ENCODE data around the gene LLPH. TPM values are rescaled to one million over a fixed set of nuclear protein-coding genes. Genes with fewer than 3 reads are reported as not detected.
A peak's percentile ranks its signal among the peaks of the same experiment; 100 is the strongest.

LLPH gene
- total RNA-seq, 1 experiment from 2014 or later: 4.4 TPM

GRCh38 chr12:66090157-66090556 is 40.4 kb downstream of the LLPH start:
- DNase-seq: no peak
- no peaks in the 10 kb centered on the region for H3K27me3 ChIP-seq (ENCODE audit: control insufficient read depth, insufficient read depth, low read length)
- no peak overlapping the region for H3K4me3 ChIP-seq (ENCODE audit: insufficient read depth, low read depth, low read length)

GRCh38 chr12:66087365-66087943 is 43.1 kb downstream of the LLPH start:
- H3K36me3 ChIP-seq (replicated peaks; ENCODE audit: control insufficient read depth, insufficient read depth, low read length): no peaks in the 10 kb centered on the region
- DNase-seq: peak; percentile 31
- no peak overlapping the region for H3K4me3 ChIP-seq (ENCODE audit: insufficient read depth, low read depth, low read length)
- H3K27me3 ChIP-seq (ENCODE audit: control insufficient read depth, insufficient read depth, low read length): no peaks in the 10 kb centered on the region

More at GRCh38 chr12:66090157-66090556, 40.4 kb downstream of the LLPH start:
- no peaks in the 10 kb centered on the region for H3K36me3 ChIP-seq (replicated peaks; ENCODE audit: control insufficient read depth, insufficient read depth, low read length)

- DNase-seq: no peak
- H3K4me3 ChIP-seq (ENCODE audit: insufficient read depth, low read depth, low read length): no peak overlapping the region
- no peaks in the 10 kb centered on the region for H3K27me3 ChIP-seq (ENCODE audit: control insufficient read depth, insufficient read depth, low read length)
- no peaks in the 10 kb centered on the region for H3K36me3 ChIP-seq (replicated peaks; ENCODE audit: control insufficient read depth, insufficient read depth, low read length)
Observed at GRCh38 chr12:66085998-66086397, 44.6 kb downstream of the LLPH start.

GRCh38 chr12:66085213-66085612 is 45.3 kb downstream of the LLPH start:
- no peak overlapping the region for H3K4me3 ChIP-seq (ENCODE audit: insufficient read depth, low read depth, low read length)
- H3K36me3 ChIP-seq (replicated peaks; ENCODE audit: control insufficient read depth, insufficient read depth, low read length): no peaks in the 10 kb centered on the region
- H3K27me3 ChIP-seq (ENCODE audit: control insufficient read depth, insufficient read depth, low read length): no peaks in the 10 kb centered on the region
- no peak for DNase-seq

- Histone ChIP-seq H3K27me3 (ENCODE audit: control insufficient read depth, insufficient read depth, low read length) (no peaks in the 10 kb centered on the region), H3K4me3 (ENCODE audit: insufficient read depth, low read depth, low read length) (no peak overlapping the region), H3K36me3 (replicated peaks; ENCODE audit: control insufficient read depth, insufficient read depth, low read length) (no peaks in the 10 kb centered on the region)
- DNase-seq: no peak
Observed at GRCh38 chr12:66083766-66084165, 46.8 kb downstream of the LLPH start.

GRCh38 chr12:66082744-66083143 is 47.8 kb downstream of the LLPH start:
- H3K4me3 ChIP-seq (ENCODE audit: insufficient read depth, low read depth, low read length): no peak overlapping the region
- no peaks in the 10 kb centered on the region for H3K36me3 ChIP-seq (replicated peaks; ENCODE audit: control insufficient read depth, insufficient read depth, low read length)
- DNase-seq: no peak
- no peaks in the 10 kb centered on the region for H3K27me3 ChIP-seq (ENCODE audit: control insufficient read depth, insufficient read depth, low read length)

GRCh38 chr12:66080791-66081190 is 49.8 kb downstream of the LLPH start:
- Histone ChIP-seq H3K36me3 (replicated peaks; ENCODE audit: control insufficient read depth, insufficient read depth, low read length) (no peaks in the 10 kb centered on the region), H3K27me3 (ENCODE audit: control insufficient read depth, insufficient read depth, low read length) (no peaks in the 10 kb centered on the region), H3K4me3 (ENCODE audit: insufficient read depth, low read depth, low read length) (no peak overlapping the region)
- DNase-seq: no peak

- no peaks in the 10 kb centered on the region for H3K27me3 ChIP-seq (ENCODE audit: control insufficient read depth, insufficient read depth, low read length)
Observed at GRCh38 chr12:66077542-66077941, 53.0 kb downstream of the LLPH start.

GRCh38 chr12:66074561-66074960 is 56.0 kb downstream of the LLPH start:
- DNase-seq: no peak
- no peaks in the 10 kb centered on the region for H3K27me3 ChIP-seq (ENCODE audit: control insufficient read depth, insufficient read depth, low read length)
- no peaks in the 10 kb centered on the region for H3K36me3 ChIP-seq (replicated peaks; ENCODE audit: control insufficient read depth, insufficient read depth, low read length)
- H3K4me3 ChIP-seq (ENCODE audit: insufficient read depth, low read depth, low read length): no peak overlapping the region

More at GRCh38 chr12:66077542-66077941, 53.0 kb downstream of the LLPH start:
- H3K4me3 ChIP-seq (ENCODE audit: insufficient read depth, low read depth, low read length): no peak overlapping the region
- DNase-seq: no peak
- no peaks in the 10 kb centered on the region for H3K36me3 ChIP-seq (replicated peaks; ENCODE audit: control insufficient read depth, insufficient read depth, low read length)

- Histone ChIP-seq H3K27me3 (ENCODE audit: control insufficient read depth, insufficient read depth, low read length) (no peaks in the 10 kb centered on the region), H3K36me3 (replicated peaks; ENCODE audit: control insufficient read depth, insufficient read depth, low read length) (no peaks in the 10 kb centered on the region), H3K4me3 (ENCODE audit: insufficient read depth, low read depth, low read length) (no peak overlapping the region)
- DNase-seq: no peak
Observed at GRCh38 chr12:66072566-66072965, 58.0 kb downstream of the LLPH start.

GRCh38 chr12:66072135-66072534 is 58.4 kb downstream of the LLPH start:
- Histone ChIP-seq H3K27me3 (ENCODE audit: control insufficient read depth, insufficient read depth, low read length) (no peaks in the 10 kb centered on the region), H3K4me3 (ENCODE audit: insufficient read depth, low read depth, low read length) (no peak overlapping the region), H3K36me3 (replicated peaks; ENCODE audit: control insufficient read depth, insufficient read depth, low read length) (no peaks in the 10 kb centered on the region)
- no peak for DNase-seq

- no peak overlapping the region for H3K4me3 ChIP-seq (ENCODE audit: insufficient read depth, low read depth, low read length)
- DNase-seq: no peak
- H3K36me3 ChIP-seq (replicated peaks; ENCODE audit: control insufficient read depth, insufficient read depth, low read length): no peaks in the 10 kb centered on the region
- no peaks in the 10 kb centered on the region for H3K27me3 ChIP-seq (ENCODE audit: control insufficient read depth, insufficient read depth, low read length)
Observed at GRCh38 chr12:66071549-66071948, 59.0 kb downstream of the LLPH start.

- Histone ChIP-seq H3K27me3 (ENCODE audit: control insufficient read depth, insufficient read depth, low read length) (no peaks in the 10 kb centered on the region), H3K36me3 (replicated peaks; ENCODE audit: control insufficient read depth, insufficient read depth, low read length) (no peaks in the 10 kb centered on the region), H3K4me3 (ENCODE audit: insufficient read depth, low read depth, low read length) (no peak overlapping the region)
- no peak for DNase-seq
Observed at GRCh38 chr12:66070378-66071120, 60.0 kb downstream of the LLPH start.

- no peak overlapping the region for H3K4me3 ChIP-seq (ENCODE audit: insufficient read depth, low read depth, low read length)
Observed at GRCh38 chr12:66066929-66067523, 63.5 kb downstream of the LLPH start.

More at GRCh38 chr12:66066929-66067523, 63.5 kb downstream of the LLPH start:
- Histone ChIP-seq H3K27me3 (ENCODE audit: control insufficient read depth, insufficient read depth, low read length) (no peaks in the 10 kb centered on the region), H3K36me3 (replicated peaks; ENCODE audit: control insufficient read depth, insufficient read depth, low read length) (no peaks in the 10 kb centered on the region)
- DNase-seq: no peak

Data from H7 (cell line).